ENCODE data around the gene ACTR3. TPM values are rescaled to one million over a fixed set of nuclear protein-coding genes. Genes with fewer than 3 reads are reported as not detected.

The ACTR3 gene
- total RNA-seq, 1 experiment from 2014 or later, result 169 TPM

GRCh38 chr2:113965228-113965627, 75.3 kb downstream of the ACTR3 start (continued):
- no peak for TF ChIP-seq SOX15 (CRISPR knock-in tag; IDR thresholded peaks at IDR 0.05)
- no peak for TF ChIP-seq ATF3 (CRISPR knock-in tag; conservative IDR thresholded peaks at IDR 0.05)
- TF ChIP-seq E2F5 (CRISPR knock-in tag; IDR thresholded peaks at IDR 0.05), result no peak
- no peak for TF ChIP-seq TCF7 (CRISPR knock-in tag; IDR thresholded peaks at IDR 0.05; ENCODE audit: low read depth)
- TF ChIP-seq E2F1 (CRISPR knock-in tag; IDR thresholded peaks at IDR 0.05), result no peak
- TF ChIP-seq GRHL2 (CRISPR knock-in tag; IDR thresholded peaks at IDR 0.05; ENCODE audit: insufficient replicate concordance, severe bottlenecking), result no peak
- TF ChIP-seq FOXK1 (CRISPR knock-in tag; IDR thresholded peaks at IDR 0.05), result no peak

GRCh38 chr2:113965644-113966043, 75.8 kb downstream of the ACTR3 start:
- Mint-ChIP-seq H3K9me3 (no peaks in the 10 kb centered on the region), H3K4me3 (no peak overlapping the region), H3K4me1 (no peaks in the 10 kb centered on the region), H3K27me3 (ENCODE audit: low read depth) (no peaks in the 10 kb centered on the region), H3K27ac (no peak overlapping the region), H3K36me3 (no peaks in the 10 kb centered on the region)
- ATAC-seq (peak; percentile 95), DNase-seq (ENCODE audit: low spot score) (peak; percentile 26)
- POLR2A ChIA-PET, result no interaction called here
- TF ChIP-seq ZNF281 (CRISPR knock-in tag; IDR thresholded peaks at IDR 0.05) (no peak), ATF3 (CRISPR knock-in tag; conservative IDR thresholded peaks at IDR 0.05) (no peak), MXD4 (CRISPR knock-in tag; IDR thresholded peaks at IDR 0.05; ENCODE audit: borderline replicate concordance) (no peak), TEAD1 (CRISPR knock-in tag; IDR thresholded peaks at IDR 0.05) (no peak), CTCF (IDR thresholded peaks at IDR 0.05) (peak; percentile 63), CREB1 (CRISPR knock-in tag; IDR thresholded peaks at IDR 0.05) (no peak), PRDM15 (CRISPR knock-in tag; IDR thresholded peaks at IDR 0.05) (no peak), GABPB1 (CRISPR knock-in tag; IDR thresholded peaks at IDR 0.05) (peak; percentile 56; the same call in 1 of the 2 replicates), RELA (CRISPR knock-in tag; IDR thresholded peaks at IDR 0.05; ENCODE audit: borderline replicate concordance) (no peak)
- CTCF ChIA-PET, result interaction anchor here (0.5 to 2.1 kb wide), 12 partner anchors 9 to 586 kb away, joined by 3 to 9 read pairs (median 4); no protein-coding TSS in a partner anchor

Measured in WTC11 (cell line).